ENCODE measurements around the gene TICAM2.

GRCh38 chr5:115624994-115625393 lies 22.7 kb upstream of the TICAM2 start:
- TF ChIP-seq POLR2A (IDR thresholded peaks at IDR 0.05; ENCODE audit: low read length) = no peak
- no peak for TF ChIP-seq GATA1 (IDR thresholded peaks at IDR 0.05; ENCODE audit: low read depth, low read length)

All from erythroblast (primary cell).